ENCODE results near the gene BRINP2.
A peak's percentile ranks its signal among the peaks of the same experiment; 100 is the strongest.

BRINP2 gene

DNA sequence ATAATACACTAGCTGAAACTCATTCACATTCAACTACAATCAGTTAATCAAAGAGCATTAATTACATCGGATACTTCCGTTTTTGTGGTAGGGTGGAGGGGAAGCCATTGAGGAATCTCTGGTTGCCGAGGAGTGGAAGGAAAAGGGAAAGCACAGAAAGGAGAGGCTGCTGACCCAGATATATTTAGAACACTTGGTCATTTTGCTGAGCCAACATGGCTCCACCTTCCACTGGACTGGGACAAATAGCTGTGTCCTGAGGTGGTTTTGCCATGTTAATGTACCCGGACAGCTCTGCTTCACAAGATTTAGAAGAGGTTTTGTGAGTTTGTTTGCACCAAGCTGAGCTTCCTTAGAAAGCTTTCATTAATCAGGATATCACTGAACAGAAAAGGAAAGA, 32.4 kb upstream of the BRINP2 start:
- no peaks in the 10 kb centered on the region for H3K9me3 ChIP-seq (ENCODE audit: insufficient read depth, low read depth, low read length)
- H3K4me3 ChIP-seq (ENCODE audit: low read length) = no peak overlapping the region
- H3K9ac ChIP-seq (ENCODE audit: low read depth, low read length) = no peak overlapping the region
- no peak overlapping the region for H3K27ac ChIP-seq (ENCODE audit: low read length)
- H3K36me3 ChIP-seq (ENCODE audit: insufficient read depth, low read depth, low read length) = no peaks in the 10 kb centered on the region
- no peaks in the 10 kb centered on the region for H3K27me3 ChIP-seq (ENCODE audit: insufficient read depth, low read length)
- H3K4me1 ChIP-seq (ENCODE audit: insufficient read depth, low read length) = peaks cover 12% of the 10 kb centered on the region; the same call in 1 of the 2 replicates

DNA sequence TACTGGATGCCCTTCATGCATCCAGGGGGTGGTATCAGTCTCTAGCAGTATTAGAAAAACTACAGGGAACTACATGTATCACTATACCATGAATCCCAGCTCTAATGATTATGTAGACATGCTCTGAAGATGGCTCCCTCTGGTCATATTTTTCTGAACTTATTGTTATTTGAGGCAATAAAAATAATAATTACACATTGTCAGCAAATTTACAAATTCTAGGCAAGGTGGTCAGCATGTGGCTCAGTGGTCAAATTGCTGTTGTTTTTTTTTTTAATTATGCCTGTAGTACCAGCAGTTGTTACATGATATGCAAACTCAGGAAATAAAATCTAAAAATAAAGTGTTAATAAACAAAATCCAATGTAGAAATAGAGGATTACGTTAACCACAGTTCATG, 28.7 kb upstream of the BRINP2 start:
- Histone ChIP-seq H3K9me3 (ENCODE audit: insufficient read depth, low read depth, low read length) (no peaks in the 10 kb centered on the region), H3K27ac (ENCODE audit: low read length) (no peak overlapping the region), H3K9ac (ENCODE audit: low read depth, low read length) (no peak overlapping the region), H3K27me3 (ENCODE audit: insufficient read depth, low read length) (no peaks in the 10 kb centered on the region), H3K4me1 (ENCODE audit: insufficient read depth, low read length) (peaks cover 12% of the 10 kb centered on the region; the same call in 1 of the 2 replicates), H3K4me3 (ENCODE audit: low read length) (no peak overlapping the region), H3K36me3 (ENCODE audit: insufficient read depth, low read depth, low read length) (no peaks in the 10 kb centered on the region)

DNA sequence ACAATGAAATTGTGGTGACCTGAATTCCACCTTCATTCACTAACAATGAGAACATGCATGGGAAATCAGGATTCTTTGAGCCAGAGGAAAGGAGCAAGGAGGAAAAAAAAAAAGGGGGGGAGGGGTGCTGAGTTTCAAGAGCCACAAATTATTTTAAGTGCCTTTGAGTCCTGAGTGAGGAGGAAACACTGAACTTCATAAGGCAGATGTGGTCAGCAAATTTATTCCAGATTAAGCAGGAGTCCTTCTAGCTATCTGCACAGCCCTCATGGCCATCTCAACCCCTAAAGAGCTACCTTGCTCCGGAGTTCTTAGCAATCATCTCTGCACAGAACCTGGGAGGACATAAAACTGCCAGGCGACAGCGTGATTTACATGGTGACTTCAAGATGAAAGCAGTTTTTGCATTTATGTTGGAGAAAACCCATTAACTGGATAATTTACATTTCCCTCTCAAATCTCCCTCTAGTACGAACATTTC, 27.9 kb upstream of the BRINP2 start:
- Histone ChIP-seq H3K4me1 (ENCODE audit: insufficient read depth, low read length) (peaks cover 12% of the 10 kb centered on the region; the same call in 1 of the 2 replicates), H3K4me3 (ENCODE audit: low read length) (peak overlapping the region; percentile 20; the same call in 1 of the 2 replicates), H3K27me3 (ENCODE audit: insufficient read depth, low read length) (no peaks in the 10 kb centered on the region), H3K36me3 (ENCODE audit: insufficient read depth, low read depth, low read length) (no peaks in the 10 kb centered on the region), H3K9me3 (ENCODE audit: insufficient read depth, low read depth, low read length) (no peaks in the 10 kb centered on the region), H3K9ac (ENCODE audit: low read depth, low read length) (no peak overlapping the region), H3K27ac (ENCODE audit: low read length) (no peak overlapping the region)

DNA sequence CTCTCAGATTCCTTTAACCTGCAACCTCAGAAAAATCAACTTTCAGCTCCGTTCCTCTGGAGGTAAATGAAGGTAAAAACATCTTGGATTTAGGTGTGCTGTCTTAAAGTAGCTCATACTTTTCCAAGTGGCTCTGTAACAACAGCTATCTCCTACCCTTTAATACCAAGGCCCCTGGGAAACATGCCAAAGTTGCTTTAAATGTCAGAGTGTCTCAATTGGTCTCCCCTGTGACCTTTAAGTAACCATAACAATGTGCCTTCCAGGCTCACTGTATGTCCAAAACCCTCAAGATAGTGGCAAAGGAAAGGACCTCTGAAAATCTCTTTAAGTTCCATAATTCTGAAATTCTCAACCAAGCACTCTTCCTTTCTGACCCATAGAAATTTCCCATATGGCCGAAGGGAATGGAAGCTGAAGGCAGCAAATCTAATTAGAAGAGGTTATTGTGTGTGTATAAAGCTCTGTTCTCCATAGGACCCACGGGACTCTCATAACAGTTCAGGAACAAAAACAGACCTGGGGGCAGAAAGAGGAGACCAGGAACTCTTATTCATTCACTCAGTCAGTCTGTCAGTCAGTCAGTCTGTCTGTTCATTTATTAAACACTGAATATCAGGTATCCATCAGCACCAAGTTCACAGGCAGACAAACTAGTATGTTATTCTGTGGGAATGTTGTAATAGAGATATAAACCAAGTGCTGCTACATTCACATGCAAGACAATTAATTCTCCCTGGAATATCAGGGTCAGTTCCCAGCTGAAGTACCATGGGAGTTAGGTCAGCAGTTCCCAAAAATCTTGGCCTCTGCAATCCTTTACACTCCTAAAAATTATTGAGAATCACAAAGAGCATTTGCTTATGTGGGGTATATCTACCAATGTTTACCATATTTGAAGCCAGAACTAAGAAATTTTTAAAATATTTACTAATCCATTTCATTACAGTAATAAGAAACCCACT, 25.4 kb upstream of the BRINP2 start:
- Histone ChIP-seq H3K4me1 (ENCODE audit: insufficient read depth, low read length) (peaks cover 12% of the 10 kb centered on the region; the same call in 1 of the 2 replicates), H3K4me3 (ENCODE audit: low read length) (no peak overlapping the region)

DNA sequence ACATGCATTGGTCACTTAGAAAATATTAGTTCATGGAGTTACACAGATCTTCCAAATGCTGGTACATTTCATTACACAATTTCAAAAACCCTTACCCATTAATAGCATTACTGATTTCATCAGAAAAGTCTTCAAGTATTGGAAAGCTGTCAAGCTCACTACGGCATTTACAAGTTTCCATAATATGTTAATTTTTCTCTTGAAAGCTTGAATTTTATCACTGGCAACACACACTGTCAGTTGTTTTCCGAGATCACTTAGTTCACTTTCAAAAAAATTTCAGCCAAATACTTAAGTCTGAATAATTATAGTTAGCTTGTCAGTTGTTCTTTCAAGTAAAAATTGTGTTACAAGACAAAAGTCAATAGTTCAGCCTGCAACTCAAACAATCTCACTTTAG, 24.3 kb upstream of the BRINP2 start:
- H3K9me3 ChIP-seq (ENCODE audit: insufficient read depth, low read depth, low read length) = no peaks in the 10 kb centered on the region
- no peak overlapping the region for H3K4me3 ChIP-seq (ENCODE audit: low read length)
- no peaks in the 10 kb centered on the region for H3K27me3 ChIP-seq (ENCODE audit: insufficient read depth, low read length)
- H3K27ac ChIP-seq (ENCODE audit: low read length) = no peak overlapping the region
- no peak overlapping the region for H3K9ac ChIP-seq (ENCODE audit: low read depth, low read length)
- peaks cover 12% of the 10 kb centered on the region; the same call in 1 of the 2 replicates for H3K4me1 ChIP-seq (ENCODE audit: insufficient read depth, low read length)
- no peaks in the 10 kb centered on the region for H3K36me3 ChIP-seq (ENCODE audit: insufficient read depth, low read depth, low read length)

More for the DNA sequence above, 25.4 kb upstream of the BRINP2 start:
- H3K9me3 ChIP-seq (ENCODE audit: insufficient read depth, low read depth, low read length) = no peaks in the 10 kb centered on the region
- H3K27me3 ChIP-seq (ENCODE audit: insufficient read depth, low read length) = no peaks in the 10 kb centered on the region
- H3K9ac ChIP-seq (ENCODE audit: low read depth, low read length) = no peak overlapping the region
- H3K36me3 ChIP-seq (ENCODE audit: insufficient read depth, low read depth, low read length) = no peaks in the 10 kb centered on the region
- H3K27ac ChIP-seq (ENCODE audit: low read length) = no peak overlapping the region

DNA sequence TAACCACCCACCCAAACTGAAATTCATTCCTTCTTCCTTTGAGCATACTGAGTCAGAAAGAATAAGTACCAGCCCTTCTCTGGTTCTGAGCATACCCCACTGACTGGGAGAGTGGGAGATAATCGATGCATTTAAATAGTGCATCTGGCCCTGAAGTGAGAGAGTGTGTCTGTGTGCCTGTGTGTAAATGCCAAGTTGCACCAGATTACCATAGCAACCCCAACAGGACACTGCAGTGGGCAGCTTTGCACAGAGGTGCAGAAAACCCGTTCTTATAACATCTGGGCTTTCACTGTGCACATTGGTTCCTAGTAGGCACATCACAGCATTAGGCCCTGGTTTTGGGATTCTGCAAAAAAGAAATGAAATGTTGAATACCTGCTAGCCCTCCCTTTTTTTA, 8.5 kb upstream of the BRINP2 start:
- H3K27ac ChIP-seq (ENCODE audit: low read length) = no peak overlapping the region
- no peaks in the 10 kb centered on the region; the same call in 1 of the 2 replicates for H3K4me1 ChIP-seq (ENCODE audit: insufficient read depth, low read length)
- no peak overlapping the region for H3K4me3 ChIP-seq (ENCODE audit: low read length)
- no peak overlapping the region for H3K9ac ChIP-seq (ENCODE audit: low read depth, low read length)
- H3K9me3 ChIP-seq (ENCODE audit: insufficient read depth, low read depth, low read length) = no peaks in the 10 kb centered on the region
- no peaks in the 10 kb centered on the region for H3K36me3 ChIP-seq (ENCODE audit: insufficient read depth, low read depth, low read length)
- H3K27me3 ChIP-seq (ENCODE audit: insufficient read depth, low read length) = peaks cover 62% of the 10 kb centered on the region

DNA sequence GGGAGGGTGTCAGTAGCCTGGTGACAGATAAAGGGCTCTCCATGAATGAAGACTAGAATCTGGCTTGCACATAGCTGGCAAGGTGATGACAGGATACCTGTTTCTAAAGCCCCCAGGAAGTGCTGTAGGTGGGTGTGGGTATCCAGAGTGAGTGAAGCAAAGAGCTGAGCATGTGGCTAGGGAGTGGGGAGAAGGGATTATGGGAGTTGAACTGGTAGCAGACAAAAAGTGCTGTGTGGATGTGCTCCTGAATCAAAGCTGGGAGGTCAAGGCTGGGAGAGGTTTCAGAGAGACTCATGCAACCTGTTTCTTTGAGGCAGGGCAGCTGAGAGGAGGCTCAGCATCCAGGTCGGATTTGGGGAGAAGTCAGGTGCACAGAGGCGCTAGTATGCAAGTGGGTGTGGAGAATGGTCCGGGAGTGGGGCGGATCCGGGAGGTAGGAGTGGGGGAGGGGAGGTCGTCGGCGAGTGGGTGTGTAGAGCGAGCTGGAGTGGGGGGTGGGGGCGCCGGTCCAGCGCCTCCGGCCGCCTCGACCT, 6.8 kb upstream of the BRINP2 start:
- Histone ChIP-seq H3K27ac (ENCODE audit: low read length) (no peak overlapping the region), H3K36me3 (ENCODE audit: insufficient read depth, low read depth, low read length) (no peaks in the 10 kb centered on the region), H3K9me3 (ENCODE audit: insufficient read depth, low read depth, low read length) (no peaks in the 10 kb centered on the region), H3K4me3 (ENCODE audit: low read length) (peak overlapping the region; percentile 84; the same call in 1 of the 2 replicates), H3K27me3 (ENCODE audit: insufficient read depth, low read length) (peaks cover 78% of the 10 kb centered on the region), H3K9ac (ENCODE audit: low read depth, low read length) (peak overlapping the region; percentile 77; the same call in 1 of the 2 replicates), H3K4me1 (ENCODE audit: insufficient read depth, low read length) (no peaks in the 10 kb centered on the region; the same call in 1 of the 2 replicates)

DNA sequence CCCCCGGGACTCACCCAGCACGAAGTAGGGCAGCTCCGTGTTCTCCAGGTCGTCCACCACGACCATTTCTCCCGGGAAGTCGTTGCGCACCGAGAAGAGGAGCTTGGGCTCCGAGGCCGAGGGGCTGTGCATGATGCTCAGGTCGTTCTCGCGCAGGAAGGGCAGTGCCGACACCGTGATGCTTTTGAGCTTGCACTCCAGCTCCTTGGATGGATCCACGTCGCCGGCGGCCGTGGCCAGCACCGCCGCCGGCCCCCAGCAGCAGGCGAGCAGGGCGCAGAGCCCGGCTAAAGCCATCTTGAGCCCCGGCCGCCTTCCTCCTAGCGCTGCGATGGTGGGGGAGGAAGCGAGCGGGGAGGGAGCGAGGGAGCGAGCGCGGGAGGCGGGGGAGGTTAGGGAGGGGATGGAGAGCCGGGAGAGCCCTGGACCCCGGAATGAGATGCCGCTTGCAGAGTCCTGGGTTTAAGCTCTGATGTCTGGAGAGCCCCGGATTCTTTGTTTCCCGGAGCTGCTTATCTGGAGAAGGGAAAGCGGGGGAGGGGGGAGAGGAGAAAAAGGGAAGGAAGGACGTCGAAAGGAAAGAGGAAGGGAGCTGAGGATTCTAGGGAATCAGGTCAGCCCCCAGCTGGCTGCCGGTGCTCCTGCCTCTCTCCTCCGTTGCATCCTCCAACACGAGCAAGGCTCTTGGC, 6.2 kb upstream of the BRINP2 start, which contains the start of gene ASTN1:
Gene ASTN1, minus strand, starts transcription at position 333 of the 689 bp plus-strand sequence. Its CDS starts 36 bp downstream, at position 297.
- H3K27ac ChIP-seq (ENCODE audit: low read length) = no peak within 1 kb of the TSS
- H3K36me3 ChIP-seq (ENCODE audit: insufficient read depth, low read depth, low read length) = no peaks in the 10 kb centered on the region
- H3K4me1 ChIP-seq (ENCODE audit: insufficient read depth, low read length) = no peaks in the 10 kb centered on the region; the same call in 1 of the 2 replicates
- H3K27me3 ChIP-seq (ENCODE audit: insufficient read depth, low read length) = peaks cover 84% of the 10 kb centered on the region
- H3K4me3 ChIP-seq (ENCODE audit: low read length) = peak within 1 kb of the TSS; percentile 84
- no peaks in the 10 kb centered on the region for H3K9me3 ChIP-seq (ENCODE audit: insufficient read depth, low read depth, low read length)
- H3K9ac ChIP-seq (ENCODE audit: low read depth, low read length) = peak within 1 kb of the TSS; percentile 77; the same call in 1 of the 2 replicates

DNA sequence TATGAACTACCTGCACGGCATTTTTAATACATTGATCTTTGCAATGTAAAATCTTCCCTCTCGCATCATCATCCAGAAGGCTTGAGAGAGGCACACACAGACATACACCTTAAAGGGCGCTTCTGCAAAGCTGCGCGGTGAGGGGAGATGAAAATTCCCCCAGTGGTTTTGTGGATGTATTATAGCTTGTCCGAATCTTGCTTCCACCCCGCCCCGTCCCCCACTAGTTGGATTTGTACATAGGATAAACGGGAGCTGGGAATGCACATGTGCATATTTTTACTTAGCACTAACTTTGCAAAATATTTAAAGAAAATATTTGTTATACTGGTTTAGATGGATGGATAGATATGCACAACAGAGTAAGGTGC, 5.7 kb upstream of the BRINP2 start:
- Histone ChIP-seq H3K4me3 (ENCODE audit: low read length) (peak overlapping the region; percentile 84), H3K27me3 (ENCODE audit: insufficient read depth, low read length) (peaks cover 90% of the 10 kb centered on the region)

DNA sequence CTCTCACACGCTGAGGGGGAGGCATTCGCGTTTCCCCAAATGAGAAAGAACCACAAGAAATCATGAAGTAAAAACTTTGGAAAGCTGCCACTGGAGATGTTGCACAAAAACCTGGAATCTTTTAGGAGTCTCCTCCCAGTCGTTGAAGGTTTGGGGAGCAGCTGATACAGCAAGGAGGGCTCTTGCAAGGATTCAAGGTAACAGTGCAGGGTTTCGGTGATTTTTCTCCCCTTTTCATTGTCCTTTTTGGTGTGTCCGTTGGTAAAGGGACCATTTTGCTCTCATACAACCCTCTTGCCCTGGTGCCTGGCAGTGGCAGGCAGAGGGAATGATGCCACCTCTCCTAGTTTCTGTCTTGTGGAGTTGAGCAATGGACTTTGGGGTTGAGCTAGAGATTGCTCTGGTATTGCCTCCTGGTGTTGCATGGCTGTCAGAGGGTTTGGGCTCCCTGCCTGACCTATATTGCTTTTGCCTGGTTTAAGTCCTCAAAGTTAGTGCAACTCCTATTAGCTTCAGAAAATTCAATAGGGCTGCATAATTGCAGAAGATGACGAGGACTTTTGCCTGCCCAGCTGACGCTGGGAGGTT, 872 bp downstream of the BRINP2 start:
- H3K27me3 ChIP-seq (ENCODE audit: insufficient read depth, low read length) = peaks cover 97% of the 10 kb centered on the region
- no peak overlapping the region for H3K9ac ChIP-seq (ENCODE audit: low read depth, low read length)
- H3K4me3 ChIP-seq (ENCODE audit: low read length) = peak overlapping the region; percentile 81; the same call in 1 of the 2 replicates
- peaks cover 11% of the 10 kb centered on the region; the same call in 1 of the 2 replicates for H3K4me1 ChIP-seq (ENCODE audit: insufficient read depth, low read length)
- H3K27ac ChIP-seq (ENCODE audit: low read length) = no peak overlapping the region
- no peaks in the 10 kb centered on the region for H3K36me3 ChIP-seq (ENCODE audit: insufficient read depth, low read depth, low read length)
- H3K9me3 ChIP-seq (ENCODE audit: insufficient read depth, low read depth, low read length) = no peaks in the 10 kb centered on the region

More for the DNA sequence above, 5.7 kb upstream of the BRINP2 start:
- Histone ChIP-seq H3K9ac (ENCODE audit: low read depth, low read length) (peak overlapping the region; percentile 77; the same call in 1 of the 2 replicates), H3K9me3 (ENCODE audit: insufficient read depth, low read depth, low read length) (no peaks in the 10 kb centered on the region), H3K36me3 (ENCODE audit: insufficient read depth, low read depth, low read length) (no peaks in the 10 kb centered on the region), H3K4me1 (ENCODE audit: insufficient read depth, low read length) (peaks cover 3% of the 10 kb centered on the region; the same call in 1 of the 2 replicates), H3K27ac (ENCODE audit: low read length) (no peak overlapping the region)

DNA sequence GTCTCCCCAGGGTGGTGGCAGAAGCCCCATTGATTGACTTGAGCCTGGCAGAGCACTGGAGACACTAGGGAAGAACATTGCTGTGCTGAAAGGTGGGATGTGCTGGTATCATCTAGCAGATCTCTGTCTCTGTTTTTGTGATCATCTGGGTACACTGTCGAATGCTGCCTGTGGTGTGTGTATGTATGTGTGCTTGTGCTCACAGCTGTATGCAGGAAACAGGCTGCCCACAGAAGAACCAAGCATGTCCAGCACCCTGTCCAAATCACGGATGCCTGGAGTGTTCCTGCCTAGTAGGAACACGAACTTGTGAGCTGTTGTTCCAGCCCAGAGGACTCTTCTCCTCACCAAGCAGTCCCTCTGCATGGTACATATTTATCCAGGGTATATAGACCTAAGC, 1.5 kb downstream of the BRINP2 start:
- H3K27me3 ChIP-seq (ENCODE audit: insufficient read depth, low read length) = peaks cover 97% of the 10 kb centered on the region

More for the DNA sequence above, 1.5 kb downstream of the BRINP2 start:
- no peak overlapping the region for H3K27ac ChIP-seq (ENCODE audit: low read length)
- no peaks in the 10 kb centered on the region for H3K36me3 ChIP-seq (ENCODE audit: insufficient read depth, low read depth, low read length)
- H3K9ac ChIP-seq (ENCODE audit: low read depth, low read length) = no peak overlapping the region
- H3K4me3 ChIP-seq (ENCODE audit: low read length) = no peak overlapping the region
- no peaks in the 10 kb centered on the region for H3K9me3 ChIP-seq (ENCODE audit: insufficient read depth, low read depth, low read length)
- peaks cover 11% of the 10 kb centered on the region; the same call in 1 of the 2 replicates for H3K4me1 ChIP-seq (ENCODE audit: insufficient read depth, low read length)

Data from iPS-20b (cell line).